IMR-90 (cell line): Measurements from ENCODE around the gene B4GALNT3. TPM values are rescaled to one million over a fixed set of nuclear protein-coding genes. Genes with fewer than 3 reads are reported as not detected.
A peak's percentile ranks its signal among the peaks of the same experiment; 100 is the strongest.

Experiments used
- ATAC-seq: fragments of 200-7000 bp; cut with Tn5 transposase; 2 replicates; pipeline ENCODE4 v1.9.1; 2020; ENCODE audit warnings: low read depth, mild to moderate bottlenecking, moderate library complexity
- BruUV-seq: library from RNA; stranded (reverse); fragments of 400-500 nt; replicated peaks from 2 replicates; lab custom pipeline; 2021; lab: Mats Ljungman, UMichigan
- CTCF ChIA-PET: fragments of 300-600 bp; formaldehyde crosslinking; extraction: SDS; loops from one replicate; lab custom pipeline; 2021; ENCODE audit warnings: antibody characterized with exemption; lab: Yijun Ruan, JAX
- POLR2A ChIA-PET: fragments of 300-600 bp; sonication (Branson Sonifier 250); formaldehyde crosslinking; loops from one replicate; lab custom pipeline; 2022; ENCODE audit warnings: antibody characterized with exemption; ENCODE audit not compliant: unreplicated experiment; lab: Charles Lee
- DNase-seq: peaks from one replicate; pipeline ENCODE4 v3.0.0; 2013
- H2AFZ ChIP-seq: replicated peaks from 2 replicates; pipeline ENCODE3; 2013; ENCODE audit warnings: low read length, mild to moderate bottlenecking; ENCODE audit not compliant: poor library complexity
- H2AK5ac ChIP-seq: 2 replicates; pipeline ENCODE4 v1.6.1; 2013; ENCODE audit warnings: low read depth, low read length, inconsistent platforms
- H2AK9ac ChIP-seq: replicated peaks from 2 replicates; pipeline ENCODE3; 2013; ENCODE audit warnings: mild to moderate bottlenecking, low read depth, low read length, moderate library complexity; ENCODE audit not compliant: poor library complexity
- H2BK120ac ChIP-seq: 2 replicates; pipeline ENCODE4 v1.6.1; 2013; ENCODE audit warnings: low read depth, low read length, inconsistent platforms
- H2BK15ac ChIP-seq: 3 replicates; pipeline ENCODE4 v1.6.1; 2013; ENCODE audit warnings: low read depth, low read length, inconsistent platforms
- H2BK20ac ChIP-seq: 2 replicates; pipeline ENCODE4 v1.6.1; 2013; ENCODE audit warnings: low read depth, mild to moderate bottlenecking, inconsistent platforms, low read length, moderate library complexity
- H2BK5ac ChIP-seq: 2 replicates; pipeline ENCODE4 v1.6.1; 2013; ENCODE audit warnings: mild to moderate bottlenecking, low read depth, low read length, inconsistent platforms; ENCODE audit not compliant: poor library complexity, severe bottlenecking
- H3K14ac ChIP-seq: replicated peaks from 2 replicates; pipeline ENCODE4 v1.6.1; 2013; ENCODE audit warnings: low read depth, low read length, inconsistent platforms
- H3K18ac ChIP-seq: 2 replicates; pipeline ENCODE4 v1.6.1; 2013; ENCODE audit warnings: low read depth, low read length, control low read depth
- H3K23ac ChIP-seq: 2 replicates; pipeline ENCODE4 v1.6.1; 2013; ENCODE audit warnings: low read depth, low read length, inconsistent platforms
- H3K27ac ChIP-seq: 2 replicates; pipeline ENCODE4 v1.5.1; 2013; ENCODE audit warnings: mild to moderate bottlenecking, control low read depth, low read length; ENCODE audit not compliant: insufficient read depth
- H3K27me3 ChIP-seq: 2 replicates; pipeline ENCODE4 v1.6.1; 2013; ENCODE audit warnings: low read length; ENCODE audit not compliant: control insufficient read depth, insufficient read depth
- H3K36me3 ChIP-seq: 2 replicates; pipeline ENCODE4 v1.6.1; 2013; ENCODE audit warnings: low read length, mixed read lengths; ENCODE audit not compliant: control insufficient read depth, insufficient read depth
- H3K4ac ChIP-seq: 2 replicates; pipeline ENCODE4 v1.6.1; 2013; ENCODE audit warnings: low read depth, low read length, inconsistent platforms
- H3K4me1 ChIP-seq: 2 replicates; pipeline ENCODE4 v1.6.1; 2013; ENCODE audit warnings: low read length, mixed read lengths; ENCODE audit not compliant: control insufficient read depth, insufficient read depth
- H3K4me2 ChIP-seq: 2 replicates; pipeline ENCODE4 v1.6.1; 2013; ENCODE audit warnings: low read depth, mild to moderate bottlenecking, control low read depth, low read length, moderate library complexity
- H3K4me3 ChIP-seq: 2 replicates; pipeline ENCODE4 v1.5.1; 2013; ENCODE audit warnings: low read depth, mild to moderate bottlenecking, control low read depth, low read length, moderate library complexity; ENCODE audit not compliant: insufficient read depth
- H3K56ac ChIP-seq: 2 replicates; pipeline ENCODE4 v1.6.1; 2013; ENCODE audit warnings: low read length, inconsistent platforms; ENCODE audit not compliant: insufficient read depth; ENCODE audit errors: extremely low read depth
- H3K79me1 ChIP-seq, 2 experiments: 2 replicates each; pipeline ENCODE4 v1.6.1; 2013; ENCODE audit warnings: low read length in 2 of 2, inconsistent platforms in 1 of 2, low read depth in 1 of 2
- H3K9ac ChIP-seq: 2 replicates; pipeline ENCODE4 v1.6.1; 2013; ENCODE audit warnings: low read depth, low read length, control low read depth
- H3K9me1 ChIP-seq: 2 replicates; pipeline ENCODE4 v1.6.1; 2013; ENCODE audit warnings: low read length, inconsistent platforms; ENCODE audit not compliant: insufficient read depth
- H3K9me3 ChIP-seq: 2 replicates; pipeline ENCODE4 v1.6.1; 2013; ENCODE audit warnings: low read length; ENCODE audit not compliant: control insufficient read depth, insufficient read depth
- H4K20me1 ChIP-seq: 2 replicates; pipeline ENCODE4 v1.6.1; 2013; ENCODE audit warnings: low read length, inconsistent platforms; ENCODE audit not compliant: insufficient read depth
- H4K5ac ChIP-seq: 2 replicates; pipeline ENCODE4 v1.6.1; 2013; ENCODE audit warnings: mild to moderate bottlenecking, low read depth, low read length, control low read depth
- H4K8ac ChIP-seq, 2 experiments: 2 replicates each; pipeline ENCODE4 v1.6.1; 2013; ENCODE audit warnings: low read depth in 2 of 2, low read length in 2 of 2, control low read depth in 1 of 2, inconsistent platforms in 1 of 2
- H4K91ac ChIP-seq: 2 replicates; pipeline ENCODE4 v1.6.1; 2013; ENCODE audit warnings: low read depth, low read length, inconsistent platforms; ENCODE audit not compliant: insufficient read depth
- BHLHE40 ChIP-seq: fragments of 150-350 bp; IDR thresholded peaks from 2 replicates; pipeline ENCODE4 v1.6.1; 2016; ENCODE audit warnings: mild to moderate bottlenecking, low read depth, low read length
- FOS ChIP-seq: fragments of 150-350 bp; IDR thresholded peaks from 2 replicates; pipeline ENCODE4 v1.6.1; 2016; ENCODE audit warnings: low read depth, low read length
- MXI1 ChIP-seq: IDR thresholded peaks from 2 replicates; pipeline ENCODE4 v1.6.1; 2012; ENCODE audit warnings: low read depth, mild to moderate bottlenecking, low read length, moderate library complexity, borderline replicate concordance
- NFE2L2 ChIP-seq: fragments of 150-350 bp; IDR thresholded peaks from 2 replicates; pipeline ENCODE4 v1.6.1; 2016; ENCODE audit warnings: low read depth, mild to moderate bottlenecking, low read length
- POLR2A ChIP-seq: IDR thresholded peaks from 2 replicates; pipeline ENCODE4 v1.6.1; 2012; ENCODE audit warnings: mild to moderate bottlenecking, low read depth, low read length
- RAD21 ChIP-seq: IDR thresholded peaks from 2 replicates; pipeline ENCODE4 v1.6.1; 2012; ENCODE audit warnings: low read length, improper control_type of control experiment
- RCOR1 ChIP-seq: IDR thresholded peaks from 2 replicates; pipeline ENCODE4 v1.6.1; 2012; ENCODE audit warnings: mild to moderate bottlenecking, low read length, improper control_type of control experiment; ENCODE audit not compliant: insufficient replicate concordance
- RFX5 ChIP-seq: IDR thresholded peaks from 2 replicates; pipeline ENCODE4 v1.8.0; 2012; ENCODE audit warnings: low read depth, mild to moderate bottlenecking, low read length, moderate library complexity
- USF2 ChIP-seq: fragments of 150-350 bp; IDR thresholded peaks from 2 replicates; pipeline ENCODE4 v1.6.1; 2017; ENCODE audit warnings: mild to moderate bottlenecking, antibody characterized with exemption, low read length, low read depth
- WGBS, 2 experiments: methylation state at CpG; one replicate each; pipeline versions ENCODE4 v1.1.5 to v1.1.7; 2013; ENCODE audit warnings: missing lambda C conversion rate in 2 of 2; ENCODE audit not compliant: insufficient read length in 1 of 2; ENCODE audit errors: extremely low coverage in 2 of 2; 5-methylcytosine and 5-hydroxymethylcytosine counted together
- dilution Hi-C: fragments of 300-500 bp; cut with HindIII; formaldehyde crosslinking; loops from one replicate; pipeline ENCODE4 v1.14.3; 2018; ENCODE audit warnings: low sequenced_read_pairs; ENCODE audit not compliant: unreplicated experiment
- in situ Hi-C: fragments of 300-500 bp; cut with MboI; formaldehyde crosslinking; loops from 3 replicates; pipeline ENCODE4 v1.14.3; 2019; ENCODE audit warnings: low sequenced_read_pairs, inconsistent platforms, mixed read lengths
- intact Hi-C: fragments of 100-400 bp; cut with micrococcal nuclease; formaldehyde crosslinking; loops from 2 replicates; pipeline ENCODE4 v1.10.0; 2022
- polyA plus RNA-seq, 3 experiments: library from polyadenylated mRNA; depleted of rRNA; stranded (reverse); fragments of >200 nt; gene quantifications; 2 replicates each; pipeline ENCODE4 v1.2.3, GENCODE V29; 2012; ENCODE audit warnings: low replicate concordance in 1 of 3
- total RNA-seq: library from RNA; depleted of rRNA; stranded (reverse); fragments of >200 nt; gene quantifications from 2 replicates; pipeline ENCODE4 v1.2.3, GENCODE V29; 2012
- TF ChIP-seq, protein P1 (sequence below): conservative IDR thresholded peaks from 2 replicates; pipeline ENCODE4 v1.5.1; 2012; ENCODE audit warnings: mild to moderate bottlenecking, low read depth, low read length, improper control_type of control experiment
- TF ChIP-seq, protein P2 (sequence below): fragments of 150-350 bp; IDR thresholded peaks from 2 replicates; pipeline ENCODE4 v1.6.1; 2016; ENCODE audit warnings: low read depth, mild to moderate bottlenecking, low read length, moderate library complexity, borderline replicate concordance

The B4GALNT3 gene
- total and polyA plus RNA-seq, 2 of the 4 experiments (the other 2 are of a cell fraction), result not detected

DNA sequence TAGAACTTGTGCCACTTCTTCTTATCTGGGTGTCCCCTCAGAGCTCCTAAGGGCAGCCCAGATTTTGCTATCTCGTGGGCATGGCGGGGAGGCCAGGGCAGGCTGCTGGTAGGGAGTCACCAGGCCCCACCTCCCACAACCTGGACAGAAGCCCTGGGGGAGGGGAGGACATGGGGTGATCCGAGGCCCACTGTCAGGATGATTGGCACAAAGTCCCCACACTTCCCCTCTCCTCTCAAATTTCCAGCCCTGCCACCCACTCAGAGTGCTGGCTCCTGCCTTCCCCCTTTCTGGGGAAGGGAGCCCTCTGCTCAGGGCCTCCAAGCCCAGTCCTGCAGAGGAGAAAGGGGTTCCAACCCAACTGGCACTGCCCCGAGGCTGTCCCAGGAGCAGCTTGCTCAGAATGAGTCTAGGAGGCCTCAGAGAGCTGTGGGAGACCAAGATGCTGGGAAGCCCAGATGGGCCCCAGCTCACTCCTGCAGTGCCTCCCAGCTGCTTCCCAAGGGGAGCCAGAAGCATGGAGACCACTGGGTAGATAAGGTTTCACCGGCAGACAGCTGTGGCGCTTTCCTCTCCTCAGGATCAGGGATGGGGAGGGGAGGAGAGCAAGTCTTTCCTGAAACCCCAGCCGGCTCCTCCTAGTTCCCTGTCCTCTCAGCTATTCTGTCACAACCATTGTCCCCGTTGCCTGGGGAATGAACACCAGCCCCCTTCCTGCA is 82.8 kb downstream of the B4GALNT3 start:
- H3K9ac ChIP-seq, result no peak overlapping the region
- H3K18ac ChIP-seq, result no peak overlapping the region
- H2BK15ac ChIP-seq, result no peak overlapping the region
- H3K27me3 ChIP-seq, result peaks cover 45% of the 10 kb centered on the region
- in situ Hi-C loops (no loop called here), dilution Hi-C loops (no loop called here), intact Hi-C loops (loop anchor here (10.0 kb wide), 1 partner anchor 218 kb away; no protein-coding TSS in a partner anchor)
- no peak overlapping the region for H3K27ac ChIP-seq
- no peak overlapping the region for H4K8ac ChIP-seq
- H4K5ac ChIP-seq, result no peak overlapping the region
- no peaks in the 10 kb centered on the region for H3K9me1 ChIP-seq
- H3K79me1 ChIP-seq, result no peaks in the 10 kb centered on the region
- TF ChIP-seq RCOR1, result no peak
- TF ChIP-seq, protein P1, sequence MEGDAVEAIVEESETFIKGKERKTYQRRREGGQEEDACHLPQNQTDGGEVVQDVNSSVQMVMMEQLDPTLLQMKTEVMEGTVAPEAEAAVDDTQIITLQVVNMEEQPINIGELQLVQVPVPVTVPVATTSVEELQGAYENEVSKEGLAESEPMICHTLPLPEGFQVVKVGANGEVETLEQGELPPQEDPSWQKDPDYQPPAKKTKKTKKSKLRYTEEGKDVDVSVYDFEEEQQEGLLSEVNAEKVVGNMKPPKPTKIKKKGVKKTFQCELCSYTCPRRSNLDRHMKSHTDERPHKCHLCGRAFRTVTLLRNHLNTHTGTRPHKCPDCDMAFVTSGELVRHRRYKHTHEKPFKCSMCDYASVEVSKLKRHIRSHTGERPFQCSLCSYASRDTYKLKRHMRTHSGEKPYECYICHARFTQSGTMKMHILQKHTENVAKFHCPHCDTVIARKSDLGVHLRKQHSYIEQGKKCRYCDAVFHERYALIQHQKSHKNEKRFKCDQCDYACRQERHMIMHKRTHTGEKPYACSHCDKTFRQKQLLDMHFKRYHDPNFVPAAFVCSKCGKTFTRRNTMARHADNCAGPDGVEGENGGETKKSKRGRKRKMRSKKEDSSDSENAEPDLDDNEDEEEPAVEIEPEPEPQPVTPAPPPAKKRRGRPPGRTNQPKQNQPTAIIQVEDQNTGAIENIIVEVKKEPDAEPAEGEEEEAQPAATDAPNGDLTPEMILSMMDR, result no peak
- no peak for TF ChIP-seq FOS
- no peak for TF ChIP-seq USF2
- TF ChIP-seq RFX5, result no peak
- TF ChIP-seq RAD21, result no peak
- no peak for TF ChIP-seq BHLHE40
- no peak for TF ChIP-seq MXI1
- TF ChIP-seq NFE2L2, result no peak
- TF ChIP-seq POLR2A, result no peak
- TF ChIP-seq, protein P2, sequence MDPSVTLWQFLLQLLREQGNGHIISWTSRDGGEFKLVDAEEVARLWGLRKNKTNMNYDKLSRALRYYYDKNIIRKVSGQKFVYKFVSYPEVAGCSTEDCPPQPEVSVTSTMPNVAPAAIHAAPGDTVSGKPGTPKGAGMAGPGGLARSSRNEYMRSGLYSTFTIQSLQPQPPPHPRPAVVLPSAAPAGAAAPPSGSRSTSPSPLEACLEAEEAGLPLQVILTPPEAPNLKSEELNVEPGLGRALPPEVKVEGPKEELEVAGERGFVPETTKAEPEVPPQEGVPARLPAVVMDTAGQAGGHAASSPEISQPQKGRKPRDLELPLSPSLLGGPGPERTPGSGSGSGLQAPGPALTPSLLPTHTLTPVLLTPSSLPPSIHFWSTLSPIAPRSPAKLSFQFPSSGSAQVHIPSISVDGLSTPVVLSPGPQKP, result no peak
- H3K4me3 ChIP-seq, result no peak overlapping the region
- no peak overlapping the region for H2BK5ac ChIP-seq
- ChIA-PET CTCF (interaction anchor here (1.1 kb wide), 1 partner anchor 103 kb away, joined by 3 read pairs; no protein-coding TSS in a partner anchor), POLR2A (no interaction called here)
- H3K14ac ChIP-seq, result no peak overlapping the region
- H2AFZ ChIP-seq, result peak overlapping the region; percentile 21
- H3K56ac ChIP-seq, result no peak overlapping the region
- BruUV-seq, result no TSS peak
- H2AK5ac ChIP-seq, result no peak overlapping the region
- H3K9me3 ChIP-seq, result no peaks in the 10 kb centered on the region
- no peaks in the 10 kb centered on the region for H3K4me1 ChIP-seq
- no peak overlapping the region for H2BK20ac ChIP-seq
- H4K91ac ChIP-seq, result no peak overlapping the region
- no peak overlapping the region for H3K4me2 ChIP-seq
- no peak overlapping the region for H2AK9ac ChIP-seq
- no peaks in the 10 kb centered on the region for H3K36me3 ChIP-seq
- H3K4ac ChIP-seq, result no peak overlapping the region
- WGBS, 2 experiments, result no CpG with 5 or more reads among the region's 8 CpGs
- H3K23ac ChIP-seq, result no peak overlapping the region
- H4K20me1 ChIP-seq, result no peaks in the 10 kb centered on the region
- ATAC-seq (no peak), DNase-seq (no peak)
- H2BK120ac ChIP-seq, result no peak overlapping the region
